Endothelial cell of hepatic sinusoid (primary cell): Measurements from ENCODE around the gene CYS1.
"Not testable (repeated sequence)": the region's sequence is repeated elsewhere in the genome, so short reads cannot be mapped to it uniquely, and the experiment has no call there.

ENCODE experiments used
- in situ Hi-C: cut with HindIII; loops from 2 replicates; pipeline ENCODE4 v1.10.0; 2017; ENCODE audit warnings: low sequenced_read_pairs

CYS1 gene

GRCh38 chr2:10095175-10095574, 15.0 kb upstream of the CYS1 start:
- in situ Hi-C loops, result loop anchor here (5.0 kb wide), 1 partner anchor 53 kb away; the partner anchor contains the start of gene KLF11

GRCh38 chr2:10094271-10094814, 14.1 kb upstream of the CYS1 start:
- in situ Hi-C loops, result no loop called here

GRCh38 chr2:10091889-10092244, 11.7 kb upstream of the CYS1 start:
- in situ Hi-C loops, result not testable (repeated sequence)

GRCh38 chr2:10091182-10091888, 11.1 kb upstream of the CYS1 start:
- in situ Hi-C loops, result no loop called here

GRCh38 chr2:10089565-10090190, 9.5 kb upstream of the CYS1 start:
- in situ Hi-C loops, result no loop called here

- in situ Hi-C loops, result no loop called here
Observed at GRCh38 chr2:10087360-10087759, 7.1 kb upstream of the CYS1 start.

GRCh38 chr2:10086950-10087349, 6.7 kb upstream of the CYS1 start:
- in situ Hi-C loops, result no loop called here

- in situ Hi-C loops, result no loop called here
Observed at GRCh38 chr2:10085668-10086059, 5.5 kb upstream of the CYS1 start.

GRCh38 chr2:10085043-10085667, 4.9 kb upstream of the CYS1 start:
- in situ Hi-C loops, result no loop called here

GRCh38 chr2:10084223-10084865, 4.1 kb upstream of the CYS1 start:
- in situ Hi-C loops, result no loop called here

- in situ Hi-C loops, result no loop called here
Observed at GRCh38 chr2:10083692-10084211, 3.5 kb upstream of the CYS1 start.

GRCh38 chr2:10083046-10083445, 2.8 kb upstream of the CYS1 start:
- in situ Hi-C loops, result no loop called here

- in situ Hi-C loops, result no loop called here
Observed at GRCh38 chr2:10080536-10081304, 509 bp upstream of the CYS1 start.

GRCh38 chr2:10079266-10079869, 843 bp downstream of the CYS1 start:
- in situ Hi-C loops, result no loop called here

- in situ Hi-C loops, result no loop called here
Observed at GRCh38 chr2:10078704-10079265, 1.4 kb downstream of the CYS1 start.

- in situ Hi-C loops, result no loop called here
Observed at GRCh38 chr2:10078001-10078400, 2.2 kb downstream of the CYS1 start.

- in situ Hi-C loops, result no loop called here
Observed at GRCh38 chr2:10076988-10077527, 3.2 kb downstream of the CYS1 start.

- in situ Hi-C loops, result no loop called here
Observed at GRCh38 chr2:10076511-10076910, 3.7 kb downstream of the CYS1 start.

- in situ Hi-C loops, result no loop called here
Observed at GRCh38 chr2:10075571-10076209, 4.5 kb downstream of the CYS1 start.
